Kasumi-1 (cell line): ENCODE results near the gene SMYD4.
"Not testable (repeated sequence)": the region's sequence is repeated elsewhere in the genome, so short reads cannot be mapped to it uniquely, and the experiment has no call there.

Source experiments
- DNase-seq, 2 experiments: peaks; one replicate each; lab custom pipeline; 2025; lab: John Stamatoyannopoulos, UW

Gene SMYD4, protein sequence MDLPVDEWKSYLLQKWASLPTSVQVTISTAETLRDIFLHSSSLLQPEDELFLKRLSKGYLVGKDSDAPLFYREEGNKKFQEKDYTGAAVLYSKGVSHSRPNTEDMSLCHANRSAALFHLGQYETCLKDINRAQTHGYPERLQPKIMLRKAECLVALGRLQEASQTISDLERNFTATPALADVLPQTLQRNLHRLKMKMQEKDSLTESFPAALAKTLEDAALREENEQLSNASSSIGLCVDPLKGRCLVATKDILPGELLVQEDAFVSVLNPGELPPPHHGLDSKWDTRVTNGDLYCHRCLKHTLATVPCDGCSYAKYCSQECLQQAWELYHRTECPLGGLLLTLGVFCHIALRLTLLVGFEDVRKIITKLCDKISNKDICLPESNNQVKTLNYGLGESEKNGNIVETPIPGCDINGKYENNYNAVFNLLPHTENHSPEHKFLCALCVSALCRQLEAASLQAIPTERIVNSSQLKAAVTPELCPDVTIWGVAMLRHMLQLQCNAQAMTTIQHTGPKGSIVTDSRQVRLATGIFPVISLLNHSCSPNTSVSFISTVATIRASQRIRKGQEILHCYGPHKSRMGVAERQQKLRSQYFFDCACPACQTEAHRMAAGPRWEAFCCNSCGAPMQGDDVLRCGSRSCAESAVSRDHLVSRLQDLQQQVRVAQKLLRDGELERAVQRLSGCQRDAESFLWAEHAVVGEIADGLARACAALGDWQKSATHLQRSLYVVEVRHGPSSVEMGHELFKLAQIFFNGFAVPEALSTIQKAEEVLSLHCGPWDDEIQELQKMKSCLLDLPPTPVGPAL

GRCh38 chr17:1829592-1830257 lies at the start of gene SMYD4, which contains the start of gene RPA1:
Gene SMYD4 (minus strand): TSS chr17:1829902. CDS start chr17:1827994, 1,908 bp downstream.
Gene RPA1 (plus strand): TSS chr17:1830005. CDS start chr17:1830094, 89 bp downstream.
- peak; percentile 34 to 41 for DNase-seq

DNA sequence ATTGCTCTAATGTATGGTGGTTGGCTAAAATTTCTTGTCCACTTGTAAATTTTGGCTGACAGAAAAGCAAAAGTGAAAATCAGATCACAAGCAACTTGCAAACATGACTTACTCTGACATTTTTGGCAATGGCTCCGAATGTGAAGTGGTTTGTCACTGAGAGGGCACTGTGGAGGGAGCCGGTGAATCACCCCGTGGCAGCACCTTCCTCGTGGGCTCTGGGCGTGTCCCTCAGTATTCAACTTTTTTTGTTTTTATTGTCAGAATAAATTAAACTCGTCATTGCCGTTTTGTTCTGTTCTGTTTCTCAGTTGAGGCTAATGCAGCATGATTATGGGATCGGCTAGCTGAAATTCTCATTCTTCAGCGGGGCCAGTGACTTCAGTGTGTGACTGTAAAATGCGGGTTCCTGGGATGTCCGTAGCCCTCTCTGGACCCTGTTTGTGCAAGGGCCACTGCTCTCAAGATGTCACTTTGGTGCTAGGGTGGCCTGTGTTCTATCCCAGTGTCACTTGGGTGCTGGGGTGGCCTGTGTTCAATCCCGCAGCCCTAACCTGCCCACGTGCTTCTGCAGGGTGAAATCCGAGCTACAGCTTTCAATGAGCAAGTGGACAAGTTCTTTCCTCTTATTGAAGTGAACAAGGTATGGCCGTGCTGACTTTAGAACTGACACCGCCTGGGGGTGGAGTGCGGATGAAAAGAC lies 48.9 kb upstream of the SMYD4 start:
- DNase-seq = no peak

DNA sequence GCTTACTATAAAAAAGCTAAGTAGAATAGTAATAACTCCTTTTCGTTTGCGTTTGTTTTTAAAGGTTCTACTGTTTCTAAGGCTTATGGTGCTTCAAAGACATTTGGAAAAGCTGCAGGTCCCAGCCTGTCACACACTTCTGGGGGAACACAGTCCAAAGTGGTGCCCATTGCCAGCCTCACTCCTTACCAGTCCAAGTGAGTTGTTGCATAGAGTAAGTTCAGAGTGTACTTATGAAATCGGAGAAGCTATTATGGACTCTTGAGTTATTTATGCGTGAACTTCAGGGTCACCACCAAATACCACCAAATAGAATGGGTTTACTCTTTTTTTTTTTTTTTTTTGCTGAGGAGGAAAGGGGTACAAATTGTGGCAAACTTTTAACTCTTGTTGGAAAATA lies 45.9 kb upstream of the SMYD4 start:
- no peak for DNase-seq

DNA sequence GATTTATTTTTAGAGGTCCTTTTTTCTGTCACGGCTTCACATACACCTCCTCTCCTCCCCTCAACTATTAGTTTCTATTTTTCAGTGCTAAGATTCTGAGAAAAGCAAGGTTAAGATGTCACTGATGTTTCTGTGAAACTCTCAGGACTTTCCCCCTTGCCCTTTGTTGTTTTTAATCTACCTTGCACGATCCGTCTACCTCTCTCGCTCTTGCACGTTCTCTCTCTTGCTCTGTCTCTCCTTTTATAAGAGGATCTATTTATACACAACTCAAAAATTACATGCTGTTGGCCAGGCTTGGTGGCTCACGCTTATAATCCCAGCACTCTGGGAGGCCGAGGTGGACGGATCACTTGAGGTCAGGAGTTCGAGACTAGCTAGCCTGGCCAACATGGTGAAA lies 43.7 kb upstream of the SMYD4 start:
- no peak for DNase-seq

DNA sequence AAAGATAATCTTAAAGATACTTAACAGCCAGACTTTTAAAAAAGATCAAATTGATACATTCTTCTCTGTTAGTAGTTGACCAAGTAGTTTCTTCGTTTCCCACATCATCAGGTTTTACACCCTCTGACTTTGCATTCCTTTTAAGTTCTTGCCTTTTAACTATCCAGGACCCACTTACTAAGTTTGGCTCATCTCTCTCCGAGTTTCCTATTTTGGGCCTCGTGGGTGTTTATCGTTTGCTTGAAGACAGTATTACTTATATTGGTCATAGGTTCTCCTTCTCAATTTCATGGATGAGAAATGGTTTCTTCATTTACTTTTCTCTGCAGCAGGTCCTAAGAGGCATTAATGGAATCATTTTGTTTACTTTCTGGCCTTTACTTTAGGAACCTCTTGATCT lies 43.3 kb upstream of the SMYD4 start:
- DNase-seq = no peak

GRCh38 chr17:1872254-1872653 lies 42.6 kb upstream of the SMYD4 start:
- no peak for DNase-seq

GRCh38 chr17:1871756-1872155 lies 42.1 kb upstream of the SMYD4 start:
- DNase-seq = no peak

GRCh38 chr17:1870592-1870991 lies 40.9 kb upstream of the SMYD4 start:
- DNase-seq = no peak

- no peak for DNase-seq
Measured at GRCh38 chr17:1868090-1868489, 38.4 kb upstream of the SMYD4 start.

- no peak for DNase-seq
Measured at GRCh38 chr17:1867307-1867706, 37.6 kb upstream of the SMYD4 start.

DNA sequence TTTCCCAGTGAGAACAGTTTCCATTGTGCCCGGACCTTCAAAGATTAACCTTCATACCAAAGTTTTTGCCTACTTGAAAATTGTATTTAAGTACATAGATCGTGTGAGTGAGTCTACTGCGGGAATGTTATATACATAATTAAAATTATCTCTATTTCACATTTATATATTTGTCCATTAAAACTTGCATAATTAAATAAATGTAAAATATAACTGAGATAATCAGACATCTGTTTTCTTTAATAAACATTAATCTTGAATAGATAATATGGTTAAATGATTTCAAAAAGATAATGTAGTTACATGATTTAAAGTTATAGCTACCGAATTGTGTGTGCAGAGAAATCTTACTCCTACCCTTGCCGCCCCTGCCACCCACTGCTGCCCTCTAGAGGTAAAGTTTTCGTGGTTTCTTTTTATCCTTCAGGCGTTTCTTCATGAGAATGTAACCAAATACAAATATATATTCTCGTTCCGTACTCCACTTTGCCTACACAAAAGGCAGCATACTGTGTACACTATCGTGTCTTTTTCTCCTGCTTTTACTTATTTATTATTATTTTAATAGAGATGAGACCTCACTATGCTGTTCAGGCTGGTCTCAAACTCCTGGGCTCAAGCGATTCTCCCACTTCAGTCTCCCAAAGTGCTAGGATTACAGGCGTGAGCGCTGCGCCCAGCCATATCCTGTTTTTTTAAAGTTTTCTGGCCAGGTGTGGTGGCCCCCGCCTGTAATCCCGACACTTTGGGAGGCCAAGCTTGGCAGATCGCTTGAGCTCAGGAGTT lies 35.7 kb upstream of the SMYD4 start:
- peak; percentile 31 to 55 for DNase-seq

- DNase-seq = no peak
Measured at GRCh38 chr17:1861391-1862010, 31.8 kb upstream of the SMYD4 start.

DNA sequence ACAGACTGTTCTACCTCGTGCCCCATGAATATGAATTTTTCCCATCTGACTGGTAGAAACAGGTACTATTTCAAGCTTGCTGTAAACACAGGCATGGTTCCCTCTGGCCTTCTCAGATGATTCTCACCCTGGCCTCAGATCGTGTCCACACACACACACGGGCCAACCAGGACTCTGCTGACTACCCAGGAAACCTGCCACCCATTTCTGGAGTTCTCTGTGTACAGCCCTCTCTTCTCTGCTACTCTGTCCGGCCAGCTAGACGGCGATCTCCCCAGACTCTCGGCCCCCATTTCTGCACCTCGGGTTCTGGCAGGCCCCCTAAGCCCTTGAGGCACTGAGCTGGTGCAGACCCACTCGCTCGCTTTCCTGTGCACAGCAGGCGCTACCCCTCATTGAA lies 31.3 kb upstream of the SMYD4 start:
- no peak for DNase-seq

DNA sequence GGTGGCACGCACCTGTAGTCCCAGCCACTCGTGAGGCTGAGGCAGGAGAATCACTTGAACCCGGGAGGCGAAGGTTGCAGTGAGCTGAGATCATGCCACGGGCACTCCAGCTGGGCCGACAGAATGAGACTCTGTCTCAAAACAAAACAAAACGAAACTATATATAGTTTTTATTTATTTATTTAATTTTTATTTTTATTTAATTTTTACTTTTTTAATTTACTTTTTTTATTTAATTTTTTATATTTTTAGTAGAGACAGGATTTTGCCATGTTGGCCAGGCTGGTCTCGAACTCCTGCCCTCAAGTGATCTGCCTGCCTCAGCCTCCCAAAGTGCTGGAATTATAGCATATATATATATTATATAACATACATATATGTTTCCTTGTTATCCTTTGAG lies 26.8 kb upstream of the SMYD4 start:
- DNase-seq = not testable (repeated sequence)

DNA sequence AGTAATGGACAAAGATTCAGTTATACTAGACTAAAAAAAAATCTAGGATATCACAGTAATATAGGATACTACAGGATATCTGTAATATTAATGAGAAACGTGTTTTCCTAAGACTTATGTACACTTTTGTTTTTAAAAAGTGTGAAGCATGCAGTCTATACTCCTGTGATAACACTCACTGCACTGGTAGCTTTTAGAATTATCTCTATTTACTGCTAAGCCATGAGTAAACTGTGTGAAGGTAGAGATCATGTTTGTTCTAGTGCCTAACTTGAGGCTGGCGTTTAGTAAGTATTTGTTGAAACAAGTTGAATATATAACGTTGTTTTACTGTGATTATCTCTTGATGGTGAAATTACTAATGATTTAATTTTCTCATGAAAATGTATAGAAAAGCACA lies 24.0 kb upstream of the SMYD4 start:
- no peak for DNase-seq

- no peak for DNase-seq
Measured at GRCh38 chr17:1852327-1852726, 22.6 kb upstream of the SMYD4 start.

DNA sequence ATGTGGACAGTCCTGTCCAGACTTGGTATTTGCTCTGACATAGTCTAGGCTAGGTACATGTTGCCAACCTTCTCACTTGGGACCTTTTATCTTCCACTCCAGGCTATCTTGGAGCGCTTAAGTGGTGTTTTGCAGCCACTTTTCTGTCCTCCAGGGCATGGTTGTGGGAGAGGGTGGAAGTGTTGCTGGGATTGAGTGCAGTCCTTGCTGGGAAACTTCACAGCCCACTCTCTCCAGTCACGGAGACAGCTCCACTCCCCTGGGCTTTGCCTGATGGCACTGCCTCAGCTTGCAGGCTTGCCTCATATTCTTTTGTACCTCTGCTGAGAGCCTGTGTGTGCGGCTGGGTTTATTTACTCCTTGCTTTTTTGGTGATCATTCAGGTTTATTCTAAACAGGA lies 17.5 kb upstream of the SMYD4 start:
- DNase-seq = no peak

DNA sequence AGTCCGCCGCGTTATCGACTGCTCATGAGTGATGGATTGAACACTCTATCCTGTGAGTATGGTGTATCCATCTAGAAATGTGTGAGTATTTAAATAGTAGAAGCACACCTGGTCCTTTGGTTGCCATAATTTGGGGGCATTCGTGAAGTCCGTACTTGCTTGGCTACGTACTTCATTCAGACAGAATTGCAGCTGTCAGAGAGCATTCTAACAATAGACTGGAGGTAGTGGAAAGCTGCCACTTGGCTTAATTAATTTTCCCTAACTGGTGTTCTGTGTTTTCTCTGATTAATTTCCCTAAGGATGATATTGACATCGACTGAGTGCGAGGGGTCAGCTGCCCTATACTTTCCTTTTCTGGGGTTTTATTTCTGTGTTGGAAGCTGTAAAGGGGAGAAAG lies 14.2 kb upstream of the SMYD4 start:
- DNase-seq = no peak

- no peak for DNase-seq
Measured at GRCh38 chr17:1839516-1839915, 9.8 kb upstream of the SMYD4 start.

- no peak for DNase-seq
Measured at GRCh38 chr17:1834380-1835149, 4.9 kb upstream of the SMYD4 start.
